GM10847 (cell line): ENCODE measurements around the gene ADAMTS14.

Experiments used
- POLR2A ChIP-seq: IDR thresholded peaks from 2 replicates; pipeline ENCODE4 v1.6.1; 2011; ENCODE audit not compliant: insufficient read length; ENCODE audit errors: extremely low read depth

ADAMTS14 gene

DNA sequence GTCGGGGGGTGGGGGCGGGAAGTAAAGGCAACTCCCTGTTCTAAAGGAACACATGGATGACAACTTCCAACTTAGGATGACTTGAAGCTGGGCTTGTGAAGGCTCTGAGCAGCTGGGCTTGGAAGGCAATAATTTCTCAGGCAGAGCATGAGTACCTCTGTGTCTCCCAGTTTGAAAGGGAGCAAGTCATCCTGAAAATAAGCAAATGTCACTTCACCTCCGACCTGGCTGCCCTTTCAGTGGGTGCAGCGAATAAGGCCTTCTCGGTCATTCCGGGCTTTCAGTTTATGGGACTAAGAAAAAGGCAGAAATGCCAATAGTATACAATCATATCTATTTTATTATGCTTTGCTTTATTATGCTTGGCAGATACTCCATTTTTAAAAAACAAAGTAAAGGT lies 15.3 kb upstream of the ADAMTS14 start:
- no peak for TF ChIP-seq POLR2A

DNA sequence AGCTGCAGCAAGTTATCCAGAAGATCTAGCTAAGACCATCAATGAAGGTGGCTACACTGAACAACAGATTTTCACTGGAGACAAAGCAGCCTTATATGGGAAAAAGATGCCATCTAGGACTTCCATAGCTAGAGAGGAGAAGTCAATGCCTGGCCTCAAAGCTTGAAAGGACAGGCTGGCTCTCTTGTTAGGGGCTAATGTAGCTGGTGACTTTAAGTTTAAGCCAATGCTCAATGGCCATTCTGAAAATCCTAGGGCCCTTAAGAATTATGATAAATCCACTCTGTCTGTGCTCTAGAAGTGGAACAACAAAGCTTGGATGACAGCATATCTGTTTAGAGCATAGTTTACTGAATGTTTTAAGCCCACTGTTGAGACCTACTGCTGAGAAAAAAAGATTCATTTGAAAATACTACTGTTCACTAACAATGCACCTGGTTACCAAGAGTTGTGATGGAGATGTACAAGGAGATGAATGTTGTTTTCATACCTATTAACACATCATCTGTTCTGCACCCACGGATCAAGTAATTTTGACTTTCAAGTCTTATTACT lies 13.6 kb upstream of the ADAMTS14 start:
- no peak for TF ChIP-seq POLR2A

DNA sequence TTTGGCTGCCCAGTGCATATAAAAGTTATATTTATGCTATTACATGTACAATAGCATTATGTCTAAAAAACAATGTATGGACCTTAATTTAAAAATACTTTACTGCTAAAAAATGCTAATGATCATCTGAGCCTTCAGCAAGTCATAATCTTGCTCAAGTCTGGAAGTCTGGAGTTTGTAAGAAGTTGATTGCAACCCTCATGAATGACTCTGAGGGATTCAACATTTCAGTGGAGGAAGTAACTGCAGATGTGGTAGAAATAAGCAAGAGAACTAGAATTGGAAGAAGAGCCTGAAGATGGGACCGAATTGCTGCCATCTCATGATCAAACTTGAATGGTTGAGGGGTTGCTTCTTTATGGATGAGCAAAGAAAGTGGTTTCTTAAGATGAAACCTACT lies 13.0 kb upstream of the ADAMTS14 start:
- no peak for TF ChIP-seq POLR2A

- no peak for TF ChIP-seq POLR2A
Observed at GRCh38 chr10:70660722-70661121, 11.6 kb upstream of the ADAMTS14 start.

DNA sequence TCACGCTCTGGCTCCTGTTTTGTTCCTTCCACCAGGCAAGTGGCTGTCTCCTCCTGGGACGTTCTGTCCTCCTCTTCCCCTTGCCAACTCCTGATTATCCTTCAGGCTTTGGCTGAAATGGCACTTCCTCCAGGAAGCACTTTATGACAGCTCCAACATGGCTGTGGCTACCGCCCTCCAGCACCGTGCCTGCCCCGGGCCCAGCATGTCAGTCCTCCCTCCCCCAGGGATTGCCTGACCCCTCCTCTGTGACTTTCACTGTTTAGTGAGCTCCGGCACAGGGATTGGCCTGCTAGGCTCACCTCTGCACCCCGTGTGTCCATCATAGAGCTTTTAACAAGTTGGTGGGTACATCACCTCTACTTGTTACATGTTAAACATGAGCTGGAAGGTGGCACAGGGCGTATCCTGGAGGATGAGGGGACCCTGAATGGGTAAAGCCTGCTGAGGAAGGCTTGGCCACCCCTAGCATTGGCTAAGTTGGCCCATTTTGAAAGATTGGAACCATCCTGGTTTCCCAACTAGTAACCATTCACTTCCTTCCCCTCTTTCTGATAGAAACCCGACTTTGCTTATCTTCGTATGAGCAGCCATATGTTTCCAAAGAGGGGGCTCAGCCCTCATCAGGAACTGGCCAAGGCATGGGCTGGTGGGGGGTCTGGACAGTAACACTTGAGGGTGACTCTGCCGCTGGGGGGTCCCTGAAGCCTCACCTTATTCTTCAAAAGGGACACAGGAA lies 10.5 kb upstream of the ADAMTS14 start:
- TF ChIP-seq POLR2A: no peak

GRCh38 chr10:70662362-70663220 lies 9.7 kb upstream of the ADAMTS14 start:
- TF ChIP-seq POLR2A: no peak

DNA sequence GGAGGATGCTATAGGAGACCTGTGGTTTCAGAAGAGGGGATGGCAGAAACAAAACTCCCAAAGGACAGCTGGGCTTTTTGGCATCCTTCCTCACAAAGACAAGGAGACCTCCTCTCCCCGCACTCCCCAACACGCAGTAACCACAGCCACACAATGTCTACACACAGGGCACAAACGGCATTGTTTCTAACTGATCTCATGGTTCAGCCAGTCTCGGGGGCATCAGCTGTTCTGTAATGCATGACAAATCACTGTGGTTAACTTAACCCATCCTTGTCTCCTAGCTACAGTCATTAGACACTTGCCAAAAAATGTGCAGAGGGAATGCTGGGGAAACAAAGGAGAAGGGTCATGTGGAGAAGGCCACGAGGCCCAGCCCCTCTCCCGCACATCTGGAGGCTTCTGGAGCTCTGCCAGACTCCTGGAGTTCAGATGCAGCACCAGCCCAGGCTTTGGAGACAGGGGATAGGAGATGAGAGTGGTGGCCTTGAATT lies 7.6 kb upstream of the ADAMTS14 start:
- no peak for TF ChIP-seq POLR2A

- TF ChIP-seq POLR2A: no peak
Observed at GRCh38 chr10:70666960-70667798, 5.1 kb upstream of the ADAMTS14 start.

- TF ChIP-seq POLR2A: no peak
Observed at GRCh38 chr10:70668454-70668970, 3.8 kb upstream of the ADAMTS14 start.

DNA sequence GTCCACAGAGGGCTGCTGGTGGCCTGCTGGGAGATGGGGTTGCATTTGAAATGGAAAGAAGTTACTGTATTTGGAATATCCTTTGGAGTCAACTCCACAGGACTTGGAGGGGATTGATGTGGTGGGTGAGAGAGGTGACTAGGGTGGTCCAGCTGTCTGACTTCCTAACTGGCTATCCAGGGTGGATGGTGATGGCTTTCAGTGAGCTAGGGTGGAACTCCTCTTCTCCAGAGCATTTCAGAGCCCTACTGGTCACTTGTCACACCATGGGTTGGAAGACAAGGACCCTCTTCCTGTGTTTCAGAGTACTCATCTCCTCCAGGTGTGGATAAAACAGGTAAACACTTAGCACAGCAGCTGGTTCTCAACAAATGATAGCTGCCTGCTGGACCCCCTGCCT lies 3.3 kb upstream of the ADAMTS14 start:
- no peak for TF ChIP-seq POLR2A

DNA sequence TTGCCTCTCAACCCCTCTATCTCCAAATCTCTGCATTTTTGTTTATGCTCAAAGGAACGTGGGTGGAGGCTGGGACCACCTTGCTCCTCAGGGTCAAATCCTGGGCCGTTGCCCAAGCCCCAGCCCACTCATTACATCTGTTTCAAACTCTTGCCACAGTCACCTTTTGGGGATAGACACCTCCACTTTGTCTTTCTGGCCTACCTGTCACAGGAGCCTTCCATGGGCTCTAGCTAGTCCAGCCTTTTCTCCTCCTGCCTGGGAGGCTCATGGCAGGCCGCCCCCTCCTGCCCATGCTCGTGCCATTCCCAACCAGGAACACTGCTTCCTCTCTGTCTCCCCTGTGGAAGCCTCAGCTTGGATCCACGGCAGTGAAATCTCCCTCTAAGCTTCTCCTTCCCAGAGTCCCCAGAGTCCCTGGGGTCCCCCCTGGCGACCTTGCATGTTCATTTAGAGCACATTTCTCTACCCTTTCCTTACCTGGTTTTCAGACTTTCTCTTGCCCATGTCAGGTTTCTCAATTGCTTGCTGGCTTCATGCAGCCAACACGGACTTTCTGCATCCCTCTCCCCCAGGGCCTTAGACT lies 2.5 kb upstream of the ADAMTS14 start:
- no peak for TF ChIP-seq POLR2A

GRCh38 chr10:70671619-70672164 lies 614 bp upstream of the ADAMTS14 start:
- no peak for TF ChIP-seq POLR2A

GRCh38 chr10:70673043-70673928 lies 980 bp downstream of the ADAMTS14 start:
- no peak for TF ChIP-seq POLR2A
